ENCODE measurements around the gene ARHGAP19.
A peak's percentile ranks its signal among the peaks of the same experiment; 100 is the strongest.

Gene ARHGAP19

DNA sequence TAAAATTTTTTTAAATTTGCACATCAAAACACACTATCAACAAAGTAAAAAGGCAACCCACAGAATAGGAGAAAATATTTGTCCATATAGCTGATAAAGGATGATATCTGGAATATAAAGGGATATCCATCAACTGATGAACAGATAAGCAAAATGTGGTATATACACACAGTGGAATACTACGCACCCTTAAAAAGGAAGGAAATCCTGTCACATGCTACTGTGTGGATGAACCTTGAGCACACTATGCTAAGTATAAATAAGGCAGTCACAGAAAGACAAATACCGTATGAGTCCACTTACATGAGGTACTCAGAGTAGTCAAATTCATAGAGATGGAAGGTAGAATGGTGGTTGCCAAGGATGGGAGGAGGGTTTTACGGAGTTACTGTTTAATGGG is 37.7 kb downstream of the ARHGAP19 start:
- DNase-seq (ENCODE audit: low read depth, low spot score) = no peak
- CTCF ChIA-PET = interaction anchor here (1.1 to 2.7 kb wide), 2 partner anchors 20 to 37 kb away, joined by 3 to 11 read pairs; no protein-coding TSS in a partner anchor
- POLR2A ChIA-PET = no interaction called here
- H3K4me3 ChIP-seq (ENCODE audit: low read depth, low read length) = no peak overlapping the region
- TF ChIP-seq, protein P1, sequence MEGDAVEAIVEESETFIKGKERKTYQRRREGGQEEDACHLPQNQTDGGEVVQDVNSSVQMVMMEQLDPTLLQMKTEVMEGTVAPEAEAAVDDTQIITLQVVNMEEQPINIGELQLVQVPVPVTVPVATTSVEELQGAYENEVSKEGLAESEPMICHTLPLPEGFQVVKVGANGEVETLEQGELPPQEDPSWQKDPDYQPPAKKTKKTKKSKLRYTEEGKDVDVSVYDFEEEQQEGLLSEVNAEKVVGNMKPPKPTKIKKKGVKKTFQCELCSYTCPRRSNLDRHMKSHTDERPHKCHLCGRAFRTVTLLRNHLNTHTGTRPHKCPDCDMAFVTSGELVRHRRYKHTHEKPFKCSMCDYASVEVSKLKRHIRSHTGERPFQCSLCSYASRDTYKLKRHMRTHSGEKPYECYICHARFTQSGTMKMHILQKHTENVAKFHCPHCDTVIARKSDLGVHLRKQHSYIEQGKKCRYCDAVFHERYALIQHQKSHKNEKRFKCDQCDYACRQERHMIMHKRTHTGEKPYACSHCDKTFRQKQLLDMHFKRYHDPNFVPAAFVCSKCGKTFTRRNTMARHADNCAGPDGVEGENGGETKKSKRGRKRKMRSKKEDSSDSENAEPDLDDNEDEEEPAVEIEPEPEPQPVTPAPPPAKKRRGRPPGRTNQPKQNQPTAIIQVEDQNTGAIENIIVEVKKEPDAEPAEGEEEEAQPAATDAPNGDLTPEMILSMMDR (IDR thresholded peaks at IDR 0.05; ENCODE audit: insufficient read depth, low read length, missing control alignments) = no peak

GRCh38 chr10:97250952-97251351 is 41.5 kb downstream of the ARHGAP19 start:
- DNase-seq (ENCODE audit: low read depth, low spot score) = no peak
- POLR2A ChIA-PET = no interaction called here
- H3K4me3 ChIP-seq (ENCODE audit: low read depth, low read length) = no peak overlapping the region
- TF ChIP-seq, protein P1 (IDR thresholded peaks at IDR 0.05; ENCODE audit: insufficient read depth, low read length, missing control alignments) = no peak
- CTCF ChIA-PET = interaction anchor here (1.2 kb wide), 1 partner anchor 28 kb away, joined by 4 read pairs; no protein-coding TSS in a partner anchor

GRCh38 chr10:97243836-97244235 is 48.6 kb downstream of the ARHGAP19 start:
- POLR2A ChIA-PET = no interaction called here
- CTCF ChIA-PET = interaction anchor here (1.1 to 4.8 kb wide), 5 partner anchors 9 to 171 kb away, joined by 3 to 35 read pairs (median 7); no protein-coding TSS in a partner anchor
- DNase-seq (ENCODE audit: low read depth, low spot score) = no peak
- no peak overlapping the region for H3K4me3 ChIP-seq (ENCODE audit: low read depth, low read length)
- TF ChIP-seq, protein P1 (IDR thresholded peaks at IDR 0.05; ENCODE audit: insufficient read depth, low read length, missing control alignments) = no peak

- DNase-seq (ENCODE audit: low read depth, low spot score) = no peak
- no peak overlapping the region for H3K4me3 ChIP-seq (ENCODE audit: low read depth, low read length)
- TF ChIP-seq, protein P1 (IDR thresholded peaks at IDR 0.05; ENCODE audit: insufficient read depth, low read length, missing control alignments) = no peak
- CTCF ChIA-PET = interaction anchor here (1.4 to 36.7 kb wide), 4 partner anchors 31 to 202 kb away, joined by 4 to 1063 read pairs (median 436); no protein-coding TSS in a partner anchor
- POLR2A ChIA-PET = interaction anchor here (0.7 kb wide), 1 partner anchor 166 kb away, joined by 3 read pairs; no protein-coding TSS in a partner anchor
These were observed 53.6 kb downstream of the ARHGAP19 start for GRCh38 chr10:97238855-97239254.

- POLR2A ChIA-PET = no interaction called here
- no peak overlapping the region for H3K4me3 ChIP-seq (ENCODE audit: low read depth, low read length)
- TF ChIP-seq, protein P1 (IDR thresholded peaks at IDR 0.05; ENCODE audit: insufficient read depth, low read length, missing control alignments) = no peak
- CTCF ChIA-PET = interaction anchor here (0.9 to 36.7 kb wide), 20 partner anchors 9 to 860 kb away, joined by 3 to 1063 read pairs (median 4); no protein-coding TSS in a partner anchor
- no peak for DNase-seq (ENCODE audit: low read depth, low spot score)
These were observed 57.1 kb downstream of the ARHGAP19 start for GRCh38 chr10:97235353-97235752.

DNA sequence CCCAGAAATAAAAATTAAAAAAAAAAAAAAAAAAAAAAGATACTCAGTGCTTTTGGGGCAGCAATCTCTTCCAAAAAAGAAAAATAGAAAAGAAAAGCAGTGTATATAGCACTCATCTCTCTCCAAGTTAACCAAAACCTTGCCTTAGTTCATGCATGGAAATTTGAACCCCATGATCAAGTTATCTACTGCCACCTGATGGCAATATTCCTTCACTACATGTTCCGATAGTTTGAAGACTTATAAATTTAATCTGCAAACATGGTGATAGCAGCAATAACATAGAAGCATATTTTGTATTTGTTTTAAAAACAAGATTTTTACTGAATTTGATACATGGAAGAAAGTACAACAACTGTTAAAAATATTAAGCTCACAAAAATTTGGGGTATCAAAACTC is 58.0 kb downstream of the ARHGAP19 start:
- ChIA-PET CTCF (interaction anchor here (0.6 to 36.7 kb wide), 30 partner anchors 10 to 859 kb away, joined by 3 to 1063 read pairs (median 4); no protein-coding TSS in a partner anchor), POLR2A (no interaction called here)

More for the DNA sequence above, 58.0 kb downstream of the ARHGAP19 start:
- no peak overlapping the region for H3K4me3 ChIP-seq (ENCODE audit: low read depth, low read length)
- TF ChIP-seq, protein P1 (IDR thresholded peaks at IDR 0.05; ENCODE audit: insufficient read depth, low read length, missing control alignments) = peak; percentile 45
- DNase-seq (ENCODE audit: low read depth, low spot score) = no peak

Measured in AG04449 (cell line).